PFSK-1 (cell line): ENCODE results near the gene ENC1.

Experiments used
- POLR2AphosphoS5 ChIP-seq: IDR thresholded peaks from 2 replicates; pipeline ENCODE4 v1.6.1; 2012; ENCODE audit warnings: low read depth, mild to moderate bottlenecking, control low read depth, low read length, moderate library complexity
- SIN3A ChIP-seq: IDR thresholded peaks from 2 replicates; pipeline ENCODE4 v1.6.1; 2012; ENCODE audit warnings: mild to moderate bottlenecking, low read length, moderate library complexity, borderline replicate concordance; ENCODE audit not compliant: insufficient read depth
- TAF1 ChIP-seq: IDR thresholded peaks from 2 replicates; pipeline ENCODE4 v1.6.1; 2012; ENCODE audit warnings: low read length, control low read depth, borderline replicate concordance; ENCODE audit not compliant: insufficient read depth
- TF ChIP-seq, protein P1 (sequence below), 2 experiments: IDR thresholded peaks; 2 replicates each; pipeline versions ENCODE4 v1.6.1 to v1.8.0; 2011 to 2012; ENCODE audit warnings: low read depth in 2 of 2, low read length in 2 of 2, control low read depth in 1 of 2, inconsistent platforms in 1 of 2, mild to moderate bottlenecking in 1 of 2, moderate library complexity in 1 of 2; ENCODE audit not compliant: insufficient read depth in 1 of 2

DNA sequence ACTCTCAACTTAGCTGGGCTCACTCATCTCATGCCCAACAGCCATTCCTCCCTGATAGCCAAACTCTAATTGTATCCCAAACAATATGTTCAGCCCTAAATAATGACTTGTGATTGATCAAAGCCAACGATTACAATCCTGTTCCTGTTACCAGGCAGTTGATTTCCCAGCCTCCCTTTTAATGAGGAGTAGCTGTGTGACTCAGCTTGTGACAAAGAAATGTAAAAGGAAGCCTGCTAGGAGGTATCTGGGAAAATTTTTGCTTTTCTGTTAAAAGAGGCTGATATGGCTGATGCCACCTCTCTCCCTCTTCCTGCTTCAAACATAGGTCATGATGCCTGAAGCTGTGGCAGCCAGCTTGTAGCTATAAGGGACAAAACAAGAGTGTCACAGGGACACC is 19.6 kb upstream of the ENC1 start:
- TF ChIP-seq TAF1 (no peak), POLR2AphosphoS5 (no peak), SIN3A (no peak)
- TF ChIP-seq, protein P1, sequence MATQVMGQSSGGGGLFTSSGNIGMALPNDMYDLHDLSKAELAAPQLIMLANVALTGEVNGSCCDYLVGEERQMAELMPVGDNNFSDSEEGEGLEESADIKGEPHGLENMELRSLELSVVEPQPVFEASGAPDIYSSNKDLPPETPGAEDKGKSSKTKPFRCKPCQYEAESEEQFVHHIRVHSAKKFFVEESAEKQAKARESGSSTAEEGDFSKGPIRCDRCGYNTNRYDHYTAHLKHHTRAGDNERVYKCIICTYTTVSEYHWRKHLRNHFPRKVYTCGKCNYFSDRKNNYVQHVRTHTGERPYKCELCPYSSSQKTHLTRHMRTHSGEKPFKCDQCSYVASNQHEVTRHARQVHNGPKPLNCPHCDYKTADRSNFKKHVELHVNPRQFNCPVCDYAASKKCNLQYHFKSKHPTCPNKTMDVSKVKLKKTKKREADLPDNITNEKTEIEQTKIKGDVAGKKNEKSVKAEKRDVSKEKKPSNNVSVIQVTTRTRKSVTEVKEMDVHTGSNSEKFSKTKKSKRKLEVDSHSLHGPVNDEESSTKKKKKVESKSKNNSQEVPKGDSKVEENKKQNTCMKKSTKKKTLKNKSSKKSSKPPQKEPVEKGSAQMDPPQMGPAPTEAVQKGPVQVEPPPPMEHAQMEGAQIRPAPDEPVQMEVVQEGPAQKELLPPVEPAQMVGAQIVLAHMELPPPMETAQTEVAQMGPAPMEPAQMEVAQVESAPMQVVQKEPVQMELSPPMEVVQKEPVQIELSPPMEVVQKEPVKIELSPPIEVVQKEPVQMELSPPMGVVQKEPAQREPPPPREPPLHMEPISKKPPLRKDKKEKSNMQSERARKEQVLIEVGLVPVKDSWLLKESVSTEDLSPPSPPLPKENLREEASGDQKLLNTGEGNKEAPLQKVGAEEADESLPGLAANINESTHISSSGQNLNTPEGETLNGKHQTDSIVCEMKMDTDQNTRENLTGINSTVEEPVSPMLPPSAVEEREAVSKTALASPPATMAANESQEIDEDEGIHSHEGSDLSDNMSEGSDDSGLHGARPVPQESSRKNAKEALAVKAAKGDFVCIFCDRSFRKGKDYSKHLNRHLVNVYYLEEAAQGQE (IDR thresholded peaks at IDR 0.05; ENCODE audit: insufficient read depth in 1 of 2, low read depth in 2 of 2, low read length in 2 of 2) = no peak
